Measurements from ENCODE around the gene OR2B6.

DNA sequence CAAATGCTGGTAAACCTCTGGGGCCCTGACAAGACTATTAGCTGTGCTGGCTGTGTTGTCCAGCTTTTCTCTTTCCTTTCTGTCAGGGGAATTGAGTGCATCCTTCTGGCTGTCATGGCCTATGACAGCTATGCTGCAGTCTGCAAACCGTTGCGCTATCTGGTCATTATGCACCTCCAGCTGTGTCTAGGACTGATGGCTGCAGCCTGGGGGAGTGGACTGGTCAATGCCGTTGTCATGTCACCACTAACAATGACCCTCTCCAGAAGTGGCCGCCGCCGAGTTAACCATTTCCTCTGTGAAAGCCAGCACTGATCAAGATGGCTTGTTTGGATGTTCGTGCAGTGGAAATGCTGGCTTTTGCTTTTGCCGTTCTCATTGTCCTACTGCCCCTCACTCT lies 20.3 kb downstream of the OR2B6 start:
- TF ChIP-seq, protein P1, sequence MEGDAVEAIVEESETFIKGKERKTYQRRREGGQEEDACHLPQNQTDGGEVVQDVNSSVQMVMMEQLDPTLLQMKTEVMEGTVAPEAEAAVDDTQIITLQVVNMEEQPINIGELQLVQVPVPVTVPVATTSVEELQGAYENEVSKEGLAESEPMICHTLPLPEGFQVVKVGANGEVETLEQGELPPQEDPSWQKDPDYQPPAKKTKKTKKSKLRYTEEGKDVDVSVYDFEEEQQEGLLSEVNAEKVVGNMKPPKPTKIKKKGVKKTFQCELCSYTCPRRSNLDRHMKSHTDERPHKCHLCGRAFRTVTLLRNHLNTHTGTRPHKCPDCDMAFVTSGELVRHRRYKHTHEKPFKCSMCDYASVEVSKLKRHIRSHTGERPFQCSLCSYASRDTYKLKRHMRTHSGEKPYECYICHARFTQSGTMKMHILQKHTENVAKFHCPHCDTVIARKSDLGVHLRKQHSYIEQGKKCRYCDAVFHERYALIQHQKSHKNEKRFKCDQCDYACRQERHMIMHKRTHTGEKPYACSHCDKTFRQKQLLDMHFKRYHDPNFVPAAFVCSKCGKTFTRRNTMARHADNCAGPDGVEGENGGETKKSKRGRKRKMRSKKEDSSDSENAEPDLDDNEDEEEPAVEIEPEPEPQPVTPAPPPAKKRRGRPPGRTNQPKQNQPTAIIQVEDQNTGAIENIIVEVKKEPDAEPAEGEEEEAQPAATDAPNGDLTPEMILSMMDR (IDR thresholded peaks at IDR 0.05; ENCODE audit: insufficient read depth, low read length) = no peak
- TF ChIP-seq POLR2AphosphoS5 (IDR thresholded peaks at IDR 0.05; ENCODE audit: low read depth) (no peak), SPI1 (IDR thresholded peaks at IDR 0.05; ENCODE audit: borderline replicate concordance, low read depth) (no peak)
- TF ChIP-seq, protein P2, sequence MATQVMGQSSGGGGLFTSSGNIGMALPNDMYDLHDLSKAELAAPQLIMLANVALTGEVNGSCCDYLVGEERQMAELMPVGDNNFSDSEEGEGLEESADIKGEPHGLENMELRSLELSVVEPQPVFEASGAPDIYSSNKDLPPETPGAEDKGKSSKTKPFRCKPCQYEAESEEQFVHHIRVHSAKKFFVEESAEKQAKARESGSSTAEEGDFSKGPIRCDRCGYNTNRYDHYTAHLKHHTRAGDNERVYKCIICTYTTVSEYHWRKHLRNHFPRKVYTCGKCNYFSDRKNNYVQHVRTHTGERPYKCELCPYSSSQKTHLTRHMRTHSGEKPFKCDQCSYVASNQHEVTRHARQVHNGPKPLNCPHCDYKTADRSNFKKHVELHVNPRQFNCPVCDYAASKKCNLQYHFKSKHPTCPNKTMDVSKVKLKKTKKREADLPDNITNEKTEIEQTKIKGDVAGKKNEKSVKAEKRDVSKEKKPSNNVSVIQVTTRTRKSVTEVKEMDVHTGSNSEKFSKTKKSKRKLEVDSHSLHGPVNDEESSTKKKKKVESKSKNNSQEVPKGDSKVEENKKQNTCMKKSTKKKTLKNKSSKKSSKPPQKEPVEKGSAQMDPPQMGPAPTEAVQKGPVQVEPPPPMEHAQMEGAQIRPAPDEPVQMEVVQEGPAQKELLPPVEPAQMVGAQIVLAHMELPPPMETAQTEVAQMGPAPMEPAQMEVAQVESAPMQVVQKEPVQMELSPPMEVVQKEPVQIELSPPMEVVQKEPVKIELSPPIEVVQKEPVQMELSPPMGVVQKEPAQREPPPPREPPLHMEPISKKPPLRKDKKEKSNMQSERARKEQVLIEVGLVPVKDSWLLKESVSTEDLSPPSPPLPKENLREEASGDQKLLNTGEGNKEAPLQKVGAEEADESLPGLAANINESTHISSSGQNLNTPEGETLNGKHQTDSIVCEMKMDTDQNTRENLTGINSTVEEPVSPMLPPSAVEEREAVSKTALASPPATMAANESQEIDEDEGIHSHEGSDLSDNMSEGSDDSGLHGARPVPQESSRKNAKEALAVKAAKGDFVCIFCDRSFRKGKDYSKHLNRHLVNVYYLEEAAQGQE (IDR thresholded peaks at IDR 0.05; ENCODE audit: insufficient replicate concordance, low read depth) = no peak

Measured in HL-60 (cell line).